IMR-90 (cell line): Measurements from ENCODE around the gene LRIT1. TPM values are rescaled to one million over a fixed set of nuclear protein-coding genes. Genes with fewer than 3 reads are reported as not detected.
A peak's percentile ranks its signal among the peaks of the same experiment; 100 is the strongest.

ENCODE experiments used
- ATAC-seq: fragments of 200-7000 bp; cut with Tn5 transposase; 2 replicates; pipeline ENCODE4 v1.9.1; 2020; ENCODE audit warnings: low read depth, mild to moderate bottlenecking, moderate library complexity
- BruUV-seq: library from RNA; stranded (reverse); fragments of 400-500 nt; replicated peaks from 2 replicates; lab custom pipeline; 2021; lab: Mats Ljungman, UMichigan
- CTCF ChIA-PET: fragments of 300-600 bp; formaldehyde crosslinking; extraction: SDS; loops from one replicate; lab custom pipeline; 2021; ENCODE audit warnings: antibody characterized with exemption; lab: Yijun Ruan, JAX
- POLR2A ChIA-PET: fragments of 300-600 bp; sonication (Branson Sonifier 250); formaldehyde crosslinking; loops from one replicate; lab custom pipeline; 2022; ENCODE audit warnings: antibody characterized with exemption; ENCODE audit not compliant: unreplicated experiment; lab: Charles Lee
- DNase-seq: peaks from one replicate; pipeline ENCODE4 v3.0.0; 2013
- H2AFZ ChIP-seq: replicated peaks from 2 replicates; pipeline ENCODE3; 2013; ENCODE audit warnings: low read length, mild to moderate bottlenecking; ENCODE audit not compliant: poor library complexity
- H2AK5ac ChIP-seq: 2 replicates; pipeline ENCODE4 v1.6.1; 2013; ENCODE audit warnings: low read depth, low read length, inconsistent platforms
- H2AK9ac ChIP-seq: replicated peaks from 2 replicates; pipeline ENCODE3; 2013; ENCODE audit warnings: mild to moderate bottlenecking, low read depth, low read length, moderate library complexity; ENCODE audit not compliant: poor library complexity
- H2BK120ac ChIP-seq: 2 replicates; pipeline ENCODE4 v1.6.1; 2013; ENCODE audit warnings: low read depth, low read length, inconsistent platforms
- H2BK15ac ChIP-seq: 3 replicates; pipeline ENCODE4 v1.6.1; 2013; ENCODE audit warnings: low read depth, low read length, inconsistent platforms
- H2BK20ac ChIP-seq: 2 replicates; pipeline ENCODE4 v1.6.1; 2013; ENCODE audit warnings: low read depth, mild to moderate bottlenecking, inconsistent platforms, low read length, moderate library complexity
- H2BK5ac ChIP-seq: 2 replicates; pipeline ENCODE4 v1.6.1; 2013; ENCODE audit warnings: mild to moderate bottlenecking, low read depth, low read length, inconsistent platforms; ENCODE audit not compliant: poor library complexity, severe bottlenecking
- H3K14ac ChIP-seq: replicated peaks from 2 replicates; pipeline ENCODE4 v1.6.1; 2013; ENCODE audit warnings: low read depth, low read length, inconsistent platforms
- H3K18ac ChIP-seq: 2 replicates; pipeline ENCODE4 v1.6.1; 2013; ENCODE audit warnings: low read depth, low read length, control low read depth
- H3K23ac ChIP-seq: 2 replicates; pipeline ENCODE4 v1.6.1; 2013; ENCODE audit warnings: low read depth, low read length, inconsistent platforms
- H3K27ac ChIP-seq: 2 replicates; pipeline ENCODE4 v1.5.1; 2013; ENCODE audit warnings: mild to moderate bottlenecking, control low read depth, low read length; ENCODE audit not compliant: insufficient read depth
- H3K27me3 ChIP-seq: 2 replicates; pipeline ENCODE4 v1.6.1; 2013; ENCODE audit warnings: low read length; ENCODE audit not compliant: control insufficient read depth, insufficient read depth
- H3K36me3 ChIP-seq: 2 replicates; pipeline ENCODE4 v1.6.1; 2013; ENCODE audit warnings: low read length, mixed read lengths; ENCODE audit not compliant: control insufficient read depth, insufficient read depth
- H3K4ac ChIP-seq: 2 replicates; pipeline ENCODE4 v1.6.1; 2013; ENCODE audit warnings: low read depth, low read length, inconsistent platforms
- H3K4me1 ChIP-seq: 2 replicates; pipeline ENCODE4 v1.6.1; 2013; ENCODE audit warnings: low read length, mixed read lengths; ENCODE audit not compliant: control insufficient read depth, insufficient read depth
- H3K4me2 ChIP-seq: 2 replicates; pipeline ENCODE4 v1.6.1; 2013; ENCODE audit warnings: low read depth, mild to moderate bottlenecking, control low read depth, low read length, moderate library complexity
- H3K4me3 ChIP-seq: 2 replicates; pipeline ENCODE4 v1.5.1; 2013; ENCODE audit warnings: low read depth, mild to moderate bottlenecking, control low read depth, low read length, moderate library complexity; ENCODE audit not compliant: insufficient read depth
- H3K56ac ChIP-seq: 2 replicates; pipeline ENCODE4 v1.6.1; 2013; ENCODE audit warnings: low read length, inconsistent platforms; ENCODE audit not compliant: insufficient read depth; ENCODE audit errors: extremely low read depth
- H3K79me1 ChIP-seq, 2 experiments: 2 replicates each; pipeline ENCODE4 v1.6.1; 2013; ENCODE audit warnings: low read length in 2 of 2, inconsistent platforms in 1 of 2, low read depth in 1 of 2
- H3K9ac ChIP-seq: 2 replicates; pipeline ENCODE4 v1.6.1; 2013; ENCODE audit warnings: low read depth, low read length, control low read depth
- H3K9me1 ChIP-seq: 2 replicates; pipeline ENCODE4 v1.6.1; 2013; ENCODE audit warnings: low read length, inconsistent platforms; ENCODE audit not compliant: insufficient read depth
- H3K9me3 ChIP-seq: 2 replicates; pipeline ENCODE4 v1.6.1; 2013; ENCODE audit warnings: low read length; ENCODE audit not compliant: control insufficient read depth, insufficient read depth
- H4K20me1 ChIP-seq: 2 replicates; pipeline ENCODE4 v1.6.1; 2013; ENCODE audit warnings: low read length, inconsistent platforms; ENCODE audit not compliant: insufficient read depth
- H4K5ac ChIP-seq: 2 replicates; pipeline ENCODE4 v1.6.1; 2013; ENCODE audit warnings: mild to moderate bottlenecking, low read depth, low read length, control low read depth
- H4K8ac ChIP-seq, 2 experiments: 2 replicates each; pipeline ENCODE4 v1.6.1; 2013; ENCODE audit warnings: low read depth in 2 of 2, low read length in 2 of 2, control low read depth in 1 of 2, inconsistent platforms in 1 of 2
- H4K91ac ChIP-seq: 2 replicates; pipeline ENCODE4 v1.6.1; 2013; ENCODE audit warnings: low read depth, low read length, inconsistent platforms; ENCODE audit not compliant: insufficient read depth
- MAFK ChIP-seq: IDR thresholded peaks from 2 replicates; pipeline ENCODE4 v1.6.1; 2012; ENCODE audit warnings: low read depth, low read length, improper control_type of control experiment
- MXI1 ChIP-seq: IDR thresholded peaks from 2 replicates; pipeline ENCODE4 v1.6.1; 2012; ENCODE audit warnings: low read depth, mild to moderate bottlenecking, low read length, moderate library complexity, borderline replicate concordance
- WGBS, 2 experiments: methylation state at CpG; one replicate each; pipeline versions ENCODE4 v1.1.5 to v1.1.7; 2013; ENCODE audit warnings: missing lambda C conversion rate in 2 of 2; ENCODE audit not compliant: insufficient read length in 1 of 2; ENCODE audit errors: extremely low coverage in 2 of 2; 5-methylcytosine and 5-hydroxymethylcytosine counted together
- dilution Hi-C: fragments of 300-500 bp; cut with HindIII; formaldehyde crosslinking; loops from one replicate; pipeline ENCODE4 v1.14.3; 2018; ENCODE audit warnings: low sequenced_read_pairs; ENCODE audit not compliant: unreplicated experiment
- in situ Hi-C: fragments of 300-500 bp; cut with MboI; formaldehyde crosslinking; loops from 3 replicates; pipeline ENCODE4 v1.14.3; 2019; ENCODE audit warnings: low sequenced_read_pairs, inconsistent platforms, mixed read lengths
- intact Hi-C: fragments of 100-400 bp; cut with micrococcal nuclease; formaldehyde crosslinking; loops from 2 replicates; pipeline ENCODE4 v1.10.0; 2022
- polyA plus RNA-seq, 3 experiments: library from polyadenylated mRNA; depleted of rRNA; stranded (reverse); fragments of >200 nt; gene quantifications; 2 replicates each; pipeline ENCODE4 v1.2.3, GENCODE V29; 2012; ENCODE audit warnings: low replicate concordance in 1 of 3
- total RNA-seq: library from RNA; depleted of rRNA; stranded (reverse); fragments of >200 nt; gene quantifications from 2 replicates; pipeline ENCODE4 v1.2.3, GENCODE V29; 2012

LRIT1 gene
- total and polyA plus RNA-seq, 2 of the 4 experiments (the other 2 are of a cell fraction), result not detected

DNA sequence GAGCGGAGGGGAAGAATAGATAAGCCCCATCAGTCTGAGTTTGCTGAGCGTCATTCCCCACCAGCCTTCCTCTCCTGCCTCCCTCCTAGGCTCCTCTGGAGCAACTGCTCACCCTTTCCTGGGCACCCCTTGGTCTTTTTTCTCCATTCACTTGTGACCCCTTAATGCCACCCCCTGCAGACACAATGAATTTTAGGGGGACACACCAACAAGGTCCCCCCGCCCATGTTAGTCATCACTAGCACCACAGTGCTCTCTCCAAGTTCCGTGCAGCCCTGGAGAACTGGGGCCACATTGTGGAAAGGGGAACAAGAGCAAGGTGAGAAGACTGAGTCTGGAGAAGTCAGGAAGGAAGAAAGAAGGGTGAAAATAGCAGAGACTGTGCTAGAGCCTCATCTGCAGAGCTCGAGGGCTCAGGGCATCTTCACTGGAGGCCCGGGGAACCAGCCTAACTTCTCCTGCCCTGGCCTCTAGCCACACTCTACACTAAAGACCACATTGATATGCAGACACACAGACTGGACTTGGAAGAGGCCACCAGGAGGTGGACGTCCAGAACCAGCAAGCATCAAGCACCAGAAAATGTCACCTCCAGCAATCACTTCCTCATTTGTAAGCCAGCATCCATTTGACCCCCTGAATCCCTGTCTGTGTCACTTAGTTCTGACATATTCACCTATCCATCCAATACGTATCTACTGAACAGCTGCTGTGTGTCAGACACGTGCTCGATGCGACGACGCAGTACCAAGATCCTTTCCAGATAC is 21.0 kb upstream of the LRIT1 start:
- no peak overlapping the region for H2AK5ac ChIP-seq
- DNase-seq (no peak), ATAC-seq (no peak)
- TF ChIP-seq MAFK (no peak), MXI1 (no peak)
- no peak overlapping the region for H3K14ac ChIP-seq
- in situ Hi-C loops, result loop anchor here (10.0 kb wide), 1 partner anchor 102 kb away; no protein-coding TSS in a partner anchor
- H3K9me3 ChIP-seq, result no peaks in the 10 kb centered on the region
- WGBS, 2 experiments, result 50% methylated on average over 2 of the region's 13 CpGs; no CpG with 5 or more reads in 1 of the 2 experiments
- no peak overlapping the region for H4K8ac ChIP-seq
- H3K79me1 ChIP-seq, result no peaks in the 10 kb centered on the region
- no peak overlapping the region for H3K56ac ChIP-seq
- intact Hi-C loops, result no loop called here
- H3K9me1 ChIP-seq, result no peaks in the 10 kb centered on the region; the same call in 1 of the 2 replicates
- H3K27ac ChIP-seq, result no peak overlapping the region
- peak overlapping the region; percentile 56 for H2AFZ ChIP-seq
- peaks cover 3% of the 10 kb centered on the region; the same call in 1 of the 2 replicates for H3K27me3 ChIP-seq
- H3K4ac ChIP-seq, result no peak overlapping the region
- no peaks in the 10 kb centered on the region for H4K20me1 ChIP-seq
- no peak overlapping the region for H4K5ac ChIP-seq
- H2BK20ac ChIP-seq, result no peak overlapping the region
- no peak overlapping the region for H2BK15ac ChIP-seq
- H3K9ac ChIP-seq, result no peak overlapping the region
- POLR2A ChIA-PET, result no interaction called here
- no peak overlapping the region for H3K4me3 ChIP-seq
- no peak overlapping the region for H2BK5ac ChIP-seq
- no peaks in the 10 kb centered on the region for H3K4me1 ChIP-seq
- H3K36me3 ChIP-seq, result no peaks in the 10 kb centered on the region
- no peak overlapping the region for H3K23ac ChIP-seq
- H4K91ac ChIP-seq, result no peak overlapping the region
- no peak overlapping the region for H2AK9ac ChIP-seq
- H2BK120ac ChIP-seq, result no peak overlapping the region
- CTCF ChIA-PET, result no interaction called here
- H3K18ac ChIP-seq, result no peak overlapping the region
- no peak overlapping the region for H3K4me2 ChIP-seq
- dilution Hi-C loops, result no loop called here
- no TSS peak for BruUV-seq
